Dedifferentiated amniotic fluid mesenchymal stem cell (primary cell): ENCODE measurements around the gene TMEM176A.

Experiments used
- DNase-seq: peaks from one replicate; pipeline ENCODE4 v3.0.0-alpha.2; 2016; ENCODE audit errors: extremely low spot score

The TMEM176A gene

GRCh38 chr7:150849204-150849775 lies 48.7 kb downstream of the TMEM176A start:
- DNase-seq: no peak

DNA sequence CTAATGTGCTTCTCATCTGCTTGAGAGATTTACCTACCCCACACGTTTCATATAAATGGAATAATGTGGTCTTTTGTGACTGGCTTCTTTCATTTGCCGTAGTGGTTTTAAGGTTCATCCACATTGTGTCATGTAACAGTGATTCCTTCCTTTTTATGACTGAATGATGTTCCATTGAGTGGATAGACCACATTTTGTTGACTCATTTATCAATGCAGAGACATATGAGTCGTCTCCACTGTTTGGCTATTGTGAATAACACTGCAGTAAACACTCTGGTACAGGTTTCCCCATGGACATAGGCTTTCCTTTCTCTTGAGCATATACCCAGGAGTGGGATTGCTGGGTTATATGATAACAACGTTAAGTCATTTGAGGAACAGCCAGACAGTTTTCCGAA lies 49.7 kb downstream of the TMEM176A start:
- no peak for DNase-seq

DNA sequence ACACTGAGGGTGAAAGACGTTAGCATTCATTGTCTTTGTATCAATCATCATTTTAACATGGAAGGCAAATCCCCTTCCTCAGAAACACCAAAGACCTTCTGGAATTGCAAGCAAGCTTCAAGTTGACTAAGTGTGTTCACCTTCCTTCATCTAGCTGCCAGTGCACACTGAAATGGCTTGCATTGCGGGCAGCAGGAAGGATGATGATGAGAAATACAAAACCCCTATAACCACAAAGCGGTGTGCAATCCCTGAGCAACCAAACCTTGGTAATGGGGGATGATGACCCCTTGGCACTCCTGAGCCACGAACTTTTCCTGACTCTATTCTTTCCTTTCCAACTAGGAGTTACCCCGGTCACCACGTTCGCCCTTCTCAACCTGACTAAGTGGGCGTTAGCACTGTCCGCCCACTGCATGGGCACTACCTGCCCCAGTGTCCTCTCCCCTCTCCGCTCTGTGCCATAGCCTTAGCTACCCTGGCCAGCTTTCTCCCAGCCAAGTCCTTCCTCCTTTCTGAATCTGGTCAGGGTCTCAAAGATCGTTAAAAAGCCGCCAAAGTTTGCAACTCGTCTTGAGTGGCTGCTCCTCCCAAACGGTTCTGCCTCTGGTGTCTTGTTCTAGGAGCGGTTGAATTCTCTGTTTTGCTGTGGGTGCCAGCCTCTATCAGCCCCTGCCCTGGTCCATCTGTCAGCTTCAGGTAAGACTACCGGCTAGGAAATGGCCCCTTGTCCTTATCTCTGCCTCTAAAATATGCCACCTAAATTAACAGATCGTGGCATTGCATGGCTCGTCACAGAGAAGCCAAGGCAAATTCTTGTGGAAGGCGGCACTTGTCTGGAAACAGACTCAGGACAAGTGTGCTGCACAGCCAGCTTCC lies 51.2 kb downstream of the TMEM176A start:
- DNase-seq: no peak

DNA sequence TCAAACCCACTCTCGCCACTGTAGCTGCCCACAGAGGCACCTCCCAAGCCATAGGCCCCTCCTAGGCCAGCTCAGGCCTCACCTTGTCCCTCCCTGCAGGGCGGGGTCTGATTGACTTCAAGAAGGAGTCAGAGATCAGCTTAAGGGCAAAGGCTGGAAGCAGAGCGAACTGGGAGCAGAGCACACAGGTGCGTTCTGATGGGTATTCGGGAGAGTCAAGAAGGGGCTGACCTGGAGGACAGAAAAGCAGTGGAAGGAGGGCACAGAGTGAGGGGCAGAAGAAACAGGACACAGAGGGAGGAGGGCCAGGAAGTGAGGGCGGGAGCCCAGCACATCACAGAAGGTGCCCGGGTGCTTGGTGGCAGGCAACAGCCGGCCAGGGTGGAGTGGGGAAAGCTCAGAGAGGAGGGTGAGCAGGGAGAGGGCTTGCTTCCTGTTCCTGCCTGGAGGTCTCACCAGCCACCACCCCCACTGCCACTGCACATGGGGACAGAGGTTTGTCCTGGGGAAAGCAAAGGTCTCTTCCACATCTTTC lies 51.9 kb downstream of the TMEM176A start, which contains the start of gene AOC1:
Gene AOC1, plus strand, starts transcription at position 147 of the 535 bp plus-strand sequence. CDS start 3,954 bp downstream, outside the sequence.
- DNase-seq: no peak

GRCh38 chr7:150854066-150855000 lies 53.8 kb downstream of the TMEM176A start:
- DNase-seq: no peak
